H1 (cell line): ENCODE data around the gene ELL. TPM values are rescaled to one million over a fixed set of nuclear protein-coding genes. Genes with fewer than 3 reads are reported as not detected.
"Not testable (repeated sequence)": the region's sequence is repeated elsewhere in the genome, so short reads cannot be mapped to it uniquely, and the experiment has no call there.

Experiments used
- CTCF ChIA-PET: fragments of 300-600 bp; sonication (Branson Sonifier 250); formaldehyde crosslinking; loops from one replicate; lab custom pipeline; 2021; ENCODE audit not compliant: partially characterized antibody; lab: Charles Lee
- POLR2A ChIA-PET: fragments of 300-600 bp; sonication (Branson Sonifier 250); formaldehyde crosslinking; loops from one replicate; lab custom pipeline; 2021; ENCODE audit warnings: inconsistent platforms; ENCODE audit not compliant: partially characterized antibody; lab: Charles Lee
- DNase-seq, 2 experiments: peaks; one replicate each; pipeline versions ENCODE4 v3.0.0 to v3.0.0-alpha.2; 2010 to 2022; ENCODE audit warnings: low spot score in 2 of 2, low read depth in 1 of 2, mixed read lengths in 1 of 2
- FAIRE-seq: peaks from 2 replicates; lab custom pipeline; 2011; peaks lifted over from hg19 to GRCh38; lab: Jason Lieb, UNC
- H2AFZ ChIP-seq: 2 replicates; pipeline ENCODE4 v1.8.1; 2012; ENCODE audit warnings: low read length, inconsistent platforms
- H2AK5ac ChIP-seq: 2 replicates; pipeline ENCODE4 v1.6.1; 2013; ENCODE audit warnings: low read depth, low read length
- H2BK120ac ChIP-seq: replicated peaks from 2 replicates; pipeline ENCODE3; 2013; ENCODE audit warnings: low read depth, low read length, inconsistent platforms
- H2BK12ac ChIP-seq: 2 replicates; pipeline ENCODE4 v1.6.1; 2013; ENCODE audit warnings: low read depth, low read length
- H2BK15ac ChIP-seq: 2 replicates; pipeline ENCODE4 v1.6.1; 2013; ENCODE audit warnings: low read length
- H2BK20ac ChIP-seq: 2 replicates; pipeline ENCODE4 v1.6.1; 2013; ENCODE audit warnings: low read length
- H2BK5ac ChIP-seq: 2 replicates; pipeline ENCODE4 v1.6.1; 2013; ENCODE audit warnings: low read depth, low read length
- H3K14ac ChIP-seq: 2 replicates; pipeline ENCODE4 v1.6.1; 2013; ENCODE audit warnings: inconsistent platforms; ENCODE audit not compliant: insufficient read length
- H3K18ac ChIP-seq: 2 replicates; pipeline ENCODE4 v1.6.1; 2013; ENCODE audit warnings: low read length; ENCODE audit errors: extremely low read depth
- H3K23ac ChIP-seq: 2 replicates; pipeline ENCODE4 v1.6.1; 2013; ENCODE audit warnings: inconsistent platforms; ENCODE audit not compliant: insufficient read length
- H3K23me2 ChIP-seq: 2 replicates; pipeline ENCODE4 v1.6.1; 2013; ENCODE audit warnings: low read depth, low read length
- H3K27ac ChIP-seq: 2 replicates; pipeline ENCODE4 v1.6.1; 2011; ENCODE audit warnings: low read depth, low read length, inconsistent platforms
- H3K27me3 ChIP-seq, 4 experiments: replicated peaks in 1 of 4; 1 replicate in 1 of 4; 2 replicates in 3 of 4; pipeline versions ENCODE4 v1.6.1 to v1.8.1; 2011 to 2013; ENCODE audit warnings: low read length in 3 of 4, mild to moderate bottlenecking in 3 of 4, inconsistent platforms in 2 of 4, mixed read lengths in 2 of 4, moderate library complexity in 1 of 4; ENCODE audit not compliant: control insufficient read depth in 3 of 4, insufficient read depth in 3 of 4; ENCODE audit errors: extremely low read depth in 1 of 4
- H3K36me3 ChIP-seq, 4 experiments: 2 replicates each; pipeline versions ENCODE4 v1.6.1 to v1.8.1; 2011 to 2013; ENCODE audit warnings: mild to moderate bottlenecking in 4 of 4, low read length in 3 of 4, moderate library complexity in 2 of 4, control low read depth in 1 of 4, inconsistent platforms in 1 of 4; ENCODE audit not compliant: insufficient read depth in 4 of 4, control insufficient read depth in 2 of 4
- H3K4ac ChIP-seq: replicated peaks from 2 replicates; pipeline ENCODE3; 2013; ENCODE audit warnings: low read length, low read depth, mixed read lengths, inconsistent platforms; ENCODE audit not compliant: insufficient read length
- H3K4me1 ChIP-seq, 4 experiments: replicated peaks in 1 of 4; 1 replicate in 1 of 4; 2 replicates in 3 of 4; pipeline versions ENCODE4 v1.6.1 to v1.8.1; 2011 to 2013; ENCODE audit warnings: low read length in 3 of 4, inconsistent platforms in 2 of 4, mixed read lengths in 1 of 4; ENCODE audit not compliant: insufficient read depth in 4 of 4, control insufficient read depth in 3 of 4
- H3K4me2 ChIP-seq, 2 experiments: 2 replicates each; pipeline versions ENCODE4 v1.6.1 to v1.8.1; 2011 to 2013; ENCODE audit warnings: low read depth in 2 of 2, low read length in 2 of 2, control low read depth in 1 of 2, inconsistent platforms in 1 of 2, mild to moderate bottlenecking in 1 of 2; ENCODE audit not compliant: insufficient read depth in 1 of 2
- H3K4me3 ChIP-seq, 4 experiments: fragments of 200-600, 300-600 bp in 1 of 4; sonication (generic), shearing (Covaris generic), sonication (Bioruptor Twin) in 1 of 4; 2 replicates each; pipeline versions ENCODE4 v1.5.1 to v1.8.1; 2011 to 2016; ENCODE audit warnings: low read length in 4 of 4, low read depth in 3 of 4, control low read depth in 2 of 4, inconsistent platforms in 2 of 4, mild to moderate bottlenecking in 2 of 4, mixed read lengths in 1 of 4, moderate library complexity in 1 of 4; ENCODE audit not compliant: insufficient read depth in 2 of 4; ENCODE audit errors: extremely low read depth in 1 of 4
- H3K56ac ChIP-seq: replicated peaks from 2 replicates; pipeline ENCODE3; 2013; ENCODE audit warnings: low read depth, mild to moderate bottlenecking, mixed read lengths, low read length, inconsistent platforms; ENCODE audit not compliant: insufficient read length
- H3K79me1 ChIP-seq: 2 replicates; pipeline ENCODE4 v1.6.1; 2013; ENCODE audit warnings: low read depth, low read length, control low read depth
- H3K79me2 ChIP-seq, 2 experiments: 2 replicates each; pipeline versions ENCODE4 v1.6.1 to v1.8.1; 2012 to 2013; ENCODE audit warnings: low read length in 2 of 2, mild to moderate bottlenecking in 2 of 2, inconsistent platforms in 1 of 2; ENCODE audit not compliant: insufficient read depth in 2 of 2, control insufficient read depth in 1 of 2
- H3K9ac ChIP-seq, 4 experiments: replicated peaks in 1 of 4; 1 replicate in 1 of 4; 2 replicates in 3 of 4; pipeline versions ENCODE4 v1.6.1 to v1.8.1; 2011 to 2013; ENCODE audit warnings: low read depth in 3 of 4, low read length in 3 of 4, control low read depth in 2 of 4, mild to moderate bottlenecking in 2 of 4, moderate library complexity in 2 of 4, inconsistent platforms in 1 of 4; ENCODE audit errors: extremely low read depth in 1 of 4
- H3K9me3 ChIP-seq, 2 experiments: 2 replicates each; pipeline versions ENCODE4 v1.6.1 to v1.8.1; 2012 to 2013; ENCODE audit warnings: mild to moderate bottlenecking in 2 of 2, moderate library complexity in 2 of 2, control low read depth in 1 of 2, inconsistent platforms in 1 of 2, low read depth in 1 of 2, low read length in 1 of 2, mixed read lengths in 1 of 2; ENCODE audit not compliant: insufficient read depth in 2 of 2
- H4K20me1 ChIP-seq, 2 experiments: replicated peaks in 1 of 2; 2 replicates each; pipeline versions ENCODE3 to v1.8.1; 2011 to 2013; ENCODE audit warnings: inconsistent platforms in 2 of 2, low read length in 2 of 2, mild to moderate bottlenecking in 1 of 2; ENCODE audit not compliant: insufficient read depth in 2 of 2, control insufficient read depth in 1 of 2
- H4K5ac ChIP-seq: 2 replicates; pipeline ENCODE4 v1.6.1; 2013; ENCODE audit warnings: low read length, low read depth, mixed read lengths, inconsistent platforms; ENCODE audit not compliant: insufficient read length
- H4K8ac ChIP-seq: 2 replicates; pipeline ENCODE4 v1.8.0; 2013; ENCODE audit warnings: mild to moderate bottlenecking, moderate library complexity, low read length, inconsistent platforms; ENCODE audit not compliant: insufficient read depth; ENCODE audit errors: extremely low read depth
- H4K91ac ChIP-seq: replicated peaks from 2 replicates; pipeline ENCODE3; 2013; ENCODE audit warnings: low read length, mixed read lengths, inconsistent platforms; ENCODE audit not compliant: insufficient read length
- WGBS, 2 experiments: shearing (Covaris generic) in 1 of 2; methylation state at CpG; one replicate each; pipeline versions ENCODE4 v1.1.6 to v1.1.7; 2013 to 2015; ENCODE audit warnings: low lambda C conversion rate in 2 of 2, mixed read lengths in 2 of 2, inconsistent platforms in 1 of 2, low coverage in 1 of 2, missing lambda C conversion rate in 1 of 2; ENCODE audit not compliant: insufficient replicate concordance in 2 of 2, insufficient coverage in 1 of 2, insufficient read length in 1 of 2; ENCODE audit errors: extremely low coverage in 1 of 2, missing lambda C conversion rate in 1 of 2; 5-methylcytosine and 5-hydroxymethylcytosine counted together
- polyA plus RNA-seq, 7 experiments: library from polyadenylated mRNA; depleted of rRNA in 3 of 7; stranded (reverse) in 5 of 7; unstranded in 2 of 7; fragments of >200 nt in 5 of 7; fragments of 200-250 nt in 2 of 7; gene quantifications; 1 replicate in 5 of 7; 2 replicates in 1 of 7; 4 replicates in 1 of 7; pipeline versions ENCODE4 v1.2.1 to v1.2.3, GENCODE V29; 2011 to 2013; ENCODE audit warnings: missing spikeins in 2 of 7, mixed read lengths in 2 of 7
- total RNA-seq: library from RNA; stranded (reverse); fragmentation: NEBNext Ultra II Directional; extraction: Animal tissue kit (Norgen Biotek cat#: 25700); gene quantifications from 2 replicates; pipeline ENCODE4 v1.2.1, GENCODE V29; 2021

ELL gene
- total and polyA plus RNA-seq, 2 of the 8 experiments (the other 6 are each of a cell fraction or from before 2014, with no cell fraction given) = 5.2 to 10.5 TPM

DNA sequence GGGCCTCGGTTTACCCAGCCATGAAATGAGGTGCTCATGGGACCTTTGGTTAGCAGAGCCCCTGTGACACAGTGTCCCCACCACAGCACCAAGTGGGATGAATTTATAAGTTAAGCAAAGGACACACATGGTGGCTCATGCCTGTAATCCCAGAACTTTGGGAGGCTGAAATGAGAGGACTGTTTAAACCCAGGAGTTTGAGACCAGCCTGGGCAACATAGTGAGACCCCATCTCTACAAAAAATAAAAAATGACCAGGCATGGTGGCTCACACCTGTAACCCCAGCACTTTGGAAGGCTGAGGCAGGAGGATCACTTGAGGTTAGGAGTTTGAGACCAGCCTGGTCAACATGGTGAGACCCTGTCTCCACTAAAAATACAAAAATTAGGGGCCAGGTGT lies 18.3 kb upstream of the ELL start:
- 91% methylated on average over 1 of the region's 1 CpG; no CpG with 5 or more reads in 1 of the 2 experiments for WGBS, 2 experiments
- H3K9ac ChIP-seq, H4K20me1 ChIP-seq, H2BK5ac ChIP-seq, H3K56ac ChIP-seq, H3K14ac ChIP-seq, H3K27me3 ChIP-seq, H2BK15ac ChIP-seq, H2BK120ac ChIP-seq, FAIRE-seq, H3K23me2 ChIP-seq, H3K23ac ChIP-seq, H2BK12ac ChIP-seq, DNase-seq, H4K91ac ChIP-seq, H3K4me1 ChIP-seq, H2AFZ ChIP-seq, H3K4ac ChIP-seq, H3K27ac ChIP-seq, H2BK20ac ChIP-seq, H4K5ac ChIP-seq, H4K8ac ChIP-seq, H3K79me1 ChIP-seq, H3K4me2 ChIP-seq, H3K4me3 ChIP-seq, H3K18ac ChIP-seq, H2AK5ac ChIP-seq, H3K9me3 ChIP-seq: not testable (repeated sequence)
- POLR2A ChIA-PET = interaction anchor here (3.5 kb wide), 1 partner anchor 11 kb away, joined by 22 read pairs; no protein-coding TSS in a partner anchor
- Histone ChIP-seq H3K36me3 (peaks cover 17 to 55% (median 34%) of the 10 kb centered on the region in 4 experiments), H3K79me2 (peaks cover 0 to 16% of the 10 kb centered on the region in 2 experiments; a peak in 2 of 4 replicates)
- CTCF ChIA-PET = interaction anchor here (1.0 to 1.2 kb wide), 2 partner anchors 12 to 129 kb away, joined by 3 read pairs; no protein-coding TSS in a partner anchor
